ENCODE results near the gene CDH13.

Gene CDH13

GRCh38 chr16:83366228-83366627 is 739.5 kb downstream of the CDH13 start:
- Histone ChIP-seq H3K4me3 (no peak overlapping the region), H3K27ac (no peak overlapping the region), H3K9me3 (ENCODE audit: low read depth, low read length) (no peaks in the 10 kb centered on the region), H3K9ac (ENCODE audit: insufficient read length) (no peak overlapping the region), H3K36me3 (ENCODE audit: insufficient read depth, low read length) (no peaks in the 10 kb centered on the region)
- TF ChIP-seq POLR2AphosphoS5 (IDR thresholded peaks at IDR 0.05; ENCODE audit: borderline replicate concordance, low read depth, low read length) (no peak), EZH2 (IDR thresholded peaks at IDR 0.05) (no peak), FOXP2 (optimal IDR thresholded peaks at IDR 0.05; ENCODE audit: control extremely low read depth, extremely low read length, insufficient read depth) (no peak)
- DNase-seq (ENCODE audit: low read depth, low spot score) = no peak

GRCh38 chr16:83374979-83375378 is 748.2 kb downstream of the CDH13 start:
- TF ChIP-seq FOXP2 (optimal IDR thresholded peaks at IDR 0.05; ENCODE audit: control extremely low read depth, extremely low read length, insufficient read depth) = no peak
- no peak for TF ChIP-seq EZH2 (IDR thresholded peaks at IDR 0.05)
- TF ChIP-seq POLR2AphosphoS5 (IDR thresholded peaks at IDR 0.05; ENCODE audit: borderline replicate concordance, low read depth, low read length) = no peak
- H3K9me3 ChIP-seq (ENCODE audit: low read depth, low read length) = no peaks in the 10 kb centered on the region
- H3K4me3 ChIP-seq = no peak overlapping the region
- H3K36me3 ChIP-seq (ENCODE audit: insufficient read depth, low read length) = no peaks in the 10 kb centered on the region
- no peak for DNase-seq (ENCODE audit: low read depth, low spot score)
- no peak overlapping the region for H3K9ac ChIP-seq (ENCODE audit: insufficient read length)
- no peak overlapping the region for H3K27ac ChIP-seq

- Histone ChIP-seq H3K27ac (no peak overlapping the region), H3K36me3 (ENCODE audit: insufficient read depth, low read length) (no peaks in the 10 kb centered on the region), H3K9me3 (ENCODE audit: low read depth, low read length) (no peaks in the 10 kb centered on the region), H3K4me3 (no peak overlapping the region), H3K9ac (ENCODE audit: insufficient read length) (no peak overlapping the region)
- DNase-seq (ENCODE audit: low read depth, low spot score) = no peak
- TF ChIP-seq FOXP2 (optimal IDR thresholded peaks at IDR 0.05; ENCODE audit: control extremely low read depth, extremely low read length, insufficient read depth) (no peak), EZH2 (IDR thresholded peaks at IDR 0.05) (no peak), POLR2AphosphoS5 (IDR thresholded peaks at IDR 0.05; ENCODE audit: borderline replicate concordance, low read depth, low read length) (no peak)
Observed at GRCh38 chr16:83389751-83390150, 763.0 kb downstream of the CDH13 start.

GRCh38 chr16:83390759-83391158 is 764.0 kb downstream of the CDH13 start:
- DNase-seq (ENCODE audit: low read depth, low spot score) = no peak
- TF ChIP-seq FOXP2 (optimal IDR thresholded peaks at IDR 0.05; ENCODE audit: control extremely low read depth, extremely low read length, insufficient read depth) = no peak
- no peak for TF ChIP-seq POLR2AphosphoS5 (IDR thresholded peaks at IDR 0.05; ENCODE audit: borderline replicate concordance, low read depth, low read length)
- no peak for TF ChIP-seq EZH2 (IDR thresholded peaks at IDR 0.05)
- Histone ChIP-seq H3K4me3 (no peak overlapping the region), H3K27ac (no peak overlapping the region), H3K9me3 (ENCODE audit: low read depth, low read length) (no peaks in the 10 kb centered on the region), H3K36me3 (ENCODE audit: insufficient read depth, low read length) (no peaks in the 10 kb centered on the region), H3K9ac (ENCODE audit: insufficient read length) (no peak overlapping the region)

DNA sequence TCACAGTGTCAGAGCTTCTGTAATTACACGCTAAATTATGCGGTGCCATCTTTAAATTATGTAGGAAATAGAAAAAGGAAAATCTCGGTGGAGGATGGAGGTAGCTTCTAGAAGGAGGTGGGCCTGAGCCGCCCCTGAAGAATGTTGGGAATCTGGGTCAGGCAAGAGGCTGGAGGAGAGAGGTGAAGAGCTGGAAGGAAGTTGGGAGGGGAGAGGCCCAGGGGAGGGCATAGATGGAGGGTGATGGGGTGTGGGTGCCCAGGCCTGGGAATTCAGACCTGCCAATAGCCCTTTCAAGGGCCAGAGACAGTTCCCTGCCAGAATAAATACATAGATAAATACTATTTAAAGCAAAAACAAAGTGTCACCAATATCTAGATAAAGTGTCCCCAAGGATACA is 766.0 kb downstream of the CDH13 start:
- no peaks in the 10 kb centered on the region for H3K9me3 ChIP-seq (ENCODE audit: low read depth, low read length)
- H3K36me3 ChIP-seq (ENCODE audit: insufficient read depth, low read length) = no peaks in the 10 kb centered on the region
- H3K9ac ChIP-seq (ENCODE audit: insufficient read length) = no peak overlapping the region
- H3K4me3 ChIP-seq = no peak overlapping the region
- TF ChIP-seq FOXP2 (optimal IDR thresholded peaks at IDR 0.05; ENCODE audit: control extremely low read depth, extremely low read length, insufficient read depth) (no peak), EZH2 (IDR thresholded peaks at IDR 0.05) (no peak)
- H3K27ac ChIP-seq = no peak overlapping the region
- no peak for DNase-seq (ENCODE audit: low read depth, low spot score)

GRCh38 chr16:83393196-83393981 is 766.6 kb downstream of the CDH13 start:
- no peak overlapping the region for H3K9ac ChIP-seq (ENCODE audit: insufficient read length)
- no peak for DNase-seq (ENCODE audit: low read depth, low spot score)
- no peak for TF ChIP-seq POLR2AphosphoS5 (IDR thresholded peaks at IDR 0.05; ENCODE audit: borderline replicate concordance, low read depth, low read length)
- no peak for TF ChIP-seq FOXP2 (optimal IDR thresholded peaks at IDR 0.05; ENCODE audit: control extremely low read depth, extremely low read length, insufficient read depth)
- no peak for TF ChIP-seq EZH2 (IDR thresholded peaks at IDR 0.05)

GRCh38 chr16:83397601-83398291 is 771.0 kb downstream of the CDH13 start:
- no peak overlapping the region for H3K27ac ChIP-seq
- TF ChIP-seq FOXP2 (optimal IDR thresholded peaks at IDR 0.05; ENCODE audit: control extremely low read depth, extremely low read length, insufficient read depth) (no peak), POLR2AphosphoS5 (IDR thresholded peaks at IDR 0.05; ENCODE audit: borderline replicate concordance, low read depth, low read length) (no peak), EZH2 (IDR thresholded peaks at IDR 0.05) (no peak)
- no peaks in the 10 kb centered on the region for H3K36me3 ChIP-seq (ENCODE audit: insufficient read depth, low read length)
- no peak overlapping the region for H3K4me3 ChIP-seq
- no peaks in the 10 kb centered on the region for H3K9me3 ChIP-seq (ENCODE audit: low read depth, low read length)
- no peak for DNase-seq (ENCODE audit: low read depth, low spot score)
- no peak overlapping the region for H3K9ac ChIP-seq (ENCODE audit: insufficient read length)

More at GRCh38 chr16:83393196-83393981, 766.6 kb downstream of the CDH13 start:
- no peak overlapping the region for H3K4me3 ChIP-seq
- H3K9me3 ChIP-seq (ENCODE audit: low read depth, low read length) = no peaks in the 10 kb centered on the region
- no peak overlapping the region for H3K27ac ChIP-seq
- no peaks in the 10 kb centered on the region for H3K36me3 ChIP-seq (ENCODE audit: insufficient read depth, low read length)

GRCh38 chr16:83400234-83400633 is 773.5 kb downstream of the CDH13 start:
- no peak overlapping the region for H3K4me3 ChIP-seq
- no peak overlapping the region for H3K9ac ChIP-seq (ENCODE audit: insufficient read length)
- no peaks in the 10 kb centered on the region for H3K9me3 ChIP-seq (ENCODE audit: low read depth, low read length)
- no peak overlapping the region for H3K27ac ChIP-seq
- DNase-seq (ENCODE audit: low read depth, low spot score) = no peak
- no peak for TF ChIP-seq EZH2 (IDR thresholded peaks at IDR 0.05)
- TF ChIP-seq POLR2AphosphoS5 (IDR thresholded peaks at IDR 0.05; ENCODE audit: borderline replicate concordance, low read depth, low read length) = no peak
- TF ChIP-seq FOXP2 (optimal IDR thresholded peaks at IDR 0.05; ENCODE audit: control extremely low read depth, extremely low read length, insufficient read depth) = no peak
- H3K36me3 ChIP-seq (ENCODE audit: insufficient read depth, low read length) = no peaks in the 10 kb centered on the region

Measured in SK-N-MC (cell line).